GM19035 (cell line): ENCODE measurements around the gene MACROD2.

Experiments
- ATAC-seq: cut with Tn5 transposase; IDR thresholded peaks from one replicate; pipeline ENCODE4 v1.9.1; 2021; ENCODE audit not compliant: unreplicated experiment

Gene MACROD2

GRCh38 chr20:14518648-14519047 is 523.3 kb downstream of the MACROD2 start:
- no peak for ATAC-seq

GRCh38 chr20:14521016-14521415 is 525.7 kb downstream of the MACROD2 start:
- no peak for ATAC-seq

GRCh38 chr20:14521436-14521835 is 526.1 kb downstream of the MACROD2 start:
- ATAC-seq: no peak

- no peak for ATAC-seq
These were observed 527.3 kb downstream of the MACROD2 start for GRCh38 chr20:14522595-14522994.

- ATAC-seq: no peak
These were observed 527.8 kb downstream of the MACROD2 start for GRCh38 chr20:14523090-14523489.

- no peak for ATAC-seq
These were observed 530.1 kb downstream of the MACROD2 start for GRCh38 chr20:14525426-14525825.

- no peak for ATAC-seq
These were observed 531.6 kb downstream of the MACROD2 start for GRCh38 chr20:14526891-14527290.

GRCh38 chr20:14531786-14532185 is 536.5 kb downstream of the MACROD2 start:
- no peak for ATAC-seq

- ATAC-seq: no peak
These were observed 541.4 kb downstream of the MACROD2 start for GRCh38 chr20:14536738-14537137.

- peak; percentile 91 for ATAC-seq
These were observed 543.1 kb downstream of the MACROD2 start for GRCh38 chr20:14538433-14538832.

GRCh38 chr20:14543040-14543439 is 547.7 kb downstream of the MACROD2 start:
- ATAC-seq: no peak

GRCh38 chr20:14544688-14545087 is 549.4 kb downstream of the MACROD2 start:
- no peak for ATAC-seq

GRCh38 chr20:14550655-14551054 is 555.3 kb downstream of the MACROD2 start:
- no peak for ATAC-seq

- no peak for ATAC-seq
These were observed 558.6 kb downstream of the MACROD2 start for GRCh38 chr20:14553774-14554534.

GRCh38 chr20:14555676-14556075 is 560.4 kb downstream of the MACROD2 start:
- ATAC-seq: no peak

GRCh38 chr20:14556206-14556605 is 560.9 kb downstream of the MACROD2 start:
- ATAC-seq: no peak

- no peak for ATAC-seq
These were observed 564.3 kb downstream of the MACROD2 start for GRCh38 chr20:14559612-14560011.

- no peak for ATAC-seq
These were observed 566.5 kb downstream of the MACROD2 start for GRCh38 chr20:14561741-14562221.

- no peak for ATAC-seq
These were observed 567.7 kb downstream of the MACROD2 start for GRCh38 chr20:14562981-14563380.

GRCh38 chr20:14566505-14566904 is 571.2 kb downstream of the MACROD2 start:
- ATAC-seq: no peak

- no peak for ATAC-seq
These were observed 572.9 kb downstream of the MACROD2 start for GRCh38 chr20:14568225-14568624.

GRCh38 chr20:14568701-14569100 is 573.4 kb downstream of the MACROD2 start:
- no peak for ATAC-seq

GRCh38 chr20:14569641-14570040 is 574.3 kb downstream of the MACROD2 start:
- ATAC-seq: no peak
